Neural progenitor cell (in vitro differentiated cells): ENCODE results near the gene CBFB. TPM values are rescaled to one million over a fixed set of nuclear protein-coding genes. Genes with fewer than 3 reads are reported as not detected.
A peak's percentile ranks its signal among the peaks of the same experiment; 100 is the strongest.

Source experiments
- DNase-seq: peaks from one replicate; pipeline ENCODE4 v3.0.0-alpha.2; 2016; ENCODE audit warnings: low spot score
- H2AFZ ChIP-seq: fragments of 200-600 bp; sonication (generic); replicated peaks from 2 replicates; pipeline ENCODE4 v1.6.1; 2016; ENCODE audit warnings: antibody characterized with exemption
- H3F3A ChIP-seq: fragments of 200-600 bp; sonication (generic); 2 replicates; pipeline ENCODE4 v1.6.1; 2016; ENCODE audit warnings: antibody characterized with exemption, low read depth
- H3K27ac ChIP-seq: fragments of 200-600 bp; sonication (generic); 2 replicates; pipeline ENCODE4 v1.5.1; 2016; ENCODE audit warnings: mild to moderate bottlenecking
- H3K27me3 ChIP-seq: fragments of 200-600 bp; sonication (generic); 2 replicates; pipeline ENCODE4 v1.6.1; 2016; ENCODE audit warnings: mild to moderate bottlenecking, moderate library complexity
- H3K36me3 ChIP-seq: fragments of 200-600 bp; sonication (generic); 2 replicates; pipeline ENCODE4 v1.5.1; 2016
- H3K4me1 ChIP-seq: fragments of 200-600 bp; sonication (generic); 2 replicates; pipeline ENCODE4 v1.6.1; 2016; ENCODE audit warnings: mixed run types
- H3K4me2 ChIP-seq: fragments of 200-600 bp; sonication (generic); 2 replicates; pipeline ENCODE4 v1.6.1; 2016
- H3K4me3 ChIP-seq: fragments of 200-600 bp; sonication (generic); 2 replicates; pipeline ENCODE4 v1.5.1; 2016
- H3K79me2 ChIP-seq: fragments of 200-600 bp; sonication (generic); 2 replicates; pipeline ENCODE4 v1.6.1; 2016; ENCODE audit warnings: low read depth
- H3K9ac ChIP-seq: fragments of 200-600 bp; sonication (generic); 2 replicates; pipeline ENCODE4 v1.6.1; 2016
- H3K9me3 ChIP-seq: fragments of 200-600 bp; sonication (generic); 2 replicates; pipeline ENCODE4 v1.5.1; 2016; ENCODE audit warnings: low read depth
- H4K20me1 ChIP-seq: fragments of 200-600 bp; sonication (generic); 2 replicates; pipeline ENCODE4 v1.6.1; 2016; ENCODE audit warnings: low read depth
- H3K27ac Mint-ChIP-seq: 3 replicates; pipeline ENCODE4 v1.8.0; 2021; ENCODE audit warnings: mixed read lengths
- H3K27me3 Mint-ChIP-seq: 2 replicates; pipeline ENCODE4 v1.8.0; 2022; ENCODE audit warnings: low read depth, mild to moderate bottlenecking, inconsistent platforms, moderate library complexity, mixed read lengths; ENCODE audit not compliant: insufficient read depth
- H3K36me3 Mint-ChIP-seq: 3 replicates; pipeline ENCODE4 v1.8.0; 2021; ENCODE audit warnings: mixed read lengths
- H3K4me1 Mint-ChIP-seq: 3 replicates; pipeline ENCODE4 v1.8.0; 2021; ENCODE audit warnings: mixed read lengths
- H3K4me3 Mint-ChIP-seq: 3 replicates; pipeline ENCODE4 v1.8.0; 2021; ENCODE audit warnings: mild to moderate bottlenecking, moderate library complexity, mixed read lengths
- H3K9me3 Mint-ChIP-seq: 3 replicates; pipeline ENCODE4 v1.8.0; 2020; ENCODE audit warnings: mixed read lengths
- EZH2 ChIP-seq: fragments of 200-600 bp; sonication (generic); IDR thresholded peaks from 2 replicates; pipeline ENCODE4 v1.6.1; 2017; ENCODE audit warnings: antibody characterized with exemption, mild to moderate bottlenecking, moderate library complexity
- EZH2phosphoT487 ChIP-seq: fragments of 200-600 bp; sonication (generic); IDR thresholded peaks from 2 replicates; pipeline ENCODE4 v1.6.1; 2017; ENCODE audit warnings: antibody characterized with exemption
- total RNA-seq: library from RNA; depleted of rRNA; stranded (reverse); fragments of >200 nt; gene quantifications from 2 replicates; pipeline ENCODE4 v1.2.3, GENCODE V29; 2015; ENCODE audit warnings: low replicate concordance
- TF ChIP-seq, protein P1 (sequence below): fragments of 200-600 bp; sonication (generic); IDR thresholded peaks from 2 replicates; pipeline ENCODE4 v1.5.1; 2017; ENCODE audit warnings: antibody characterized with exemption, mild to moderate bottlenecking

Gene CBFB
- total RNA-seq, 1 donor from 2014 or later, result 95.5 TPM

DNA sequence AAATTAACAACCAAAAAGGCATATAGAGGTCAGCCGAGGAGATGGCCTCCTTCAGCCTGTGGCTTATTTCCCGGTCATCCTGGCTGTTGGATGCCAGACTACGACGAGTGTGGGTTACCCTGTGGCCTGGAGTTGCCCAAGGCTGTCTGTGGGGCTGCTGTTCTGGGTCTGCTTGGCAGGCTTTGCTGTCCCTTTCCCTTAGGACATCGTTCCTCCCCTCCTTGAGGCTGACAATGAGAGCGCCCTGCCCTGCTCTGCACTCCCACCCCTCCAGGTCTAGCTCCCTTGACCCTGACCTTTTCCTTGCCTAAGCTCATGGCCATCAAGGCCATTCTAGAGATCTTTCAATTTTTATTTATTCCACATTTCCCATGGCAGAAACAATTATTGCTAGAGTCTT lies 1.9 kb upstream of the CBFB start:
- peaks cover 18% of the 10 kb centered on the region for H4K20me1 ChIP-seq
- Mint-ChIP-seq H3K9me3 (no peaks in the 10 kb centered on the region), H3K36me3 (peaks cover 6% of the 10 kb centered on the region), H3K4me3 (peak overlapping the region; percentile 64), H3K4me1 (peaks cover 19% of the 10 kb centered on the region), H3K27me3 (peaks cover 7% of the 10 kb centered on the region), H3K27ac (no peak overlapping the region)
- no peak overlapping the region for H2AFZ ChIP-seq
- H3K9ac ChIP-seq, result no peak overlapping the region
- H3K27me3 ChIP-seq, result peaks cover 7% of the 10 kb centered on the region
- TF ChIP-seq, protein P1, sequence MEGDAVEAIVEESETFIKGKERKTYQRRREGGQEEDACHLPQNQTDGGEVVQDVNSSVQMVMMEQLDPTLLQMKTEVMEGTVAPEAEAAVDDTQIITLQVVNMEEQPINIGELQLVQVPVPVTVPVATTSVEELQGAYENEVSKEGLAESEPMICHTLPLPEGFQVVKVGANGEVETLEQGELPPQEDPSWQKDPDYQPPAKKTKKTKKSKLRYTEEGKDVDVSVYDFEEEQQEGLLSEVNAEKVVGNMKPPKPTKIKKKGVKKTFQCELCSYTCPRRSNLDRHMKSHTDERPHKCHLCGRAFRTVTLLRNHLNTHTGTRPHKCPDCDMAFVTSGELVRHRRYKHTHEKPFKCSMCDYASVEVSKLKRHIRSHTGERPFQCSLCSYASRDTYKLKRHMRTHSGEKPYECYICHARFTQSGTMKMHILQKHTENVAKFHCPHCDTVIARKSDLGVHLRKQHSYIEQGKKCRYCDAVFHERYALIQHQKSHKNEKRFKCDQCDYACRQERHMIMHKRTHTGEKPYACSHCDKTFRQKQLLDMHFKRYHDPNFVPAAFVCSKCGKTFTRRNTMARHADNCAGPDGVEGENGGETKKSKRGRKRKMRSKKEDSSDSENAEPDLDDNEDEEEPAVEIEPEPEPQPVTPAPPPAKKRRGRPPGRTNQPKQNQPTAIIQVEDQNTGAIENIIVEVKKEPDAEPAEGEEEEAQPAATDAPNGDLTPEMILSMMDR, result no peak
- no peaks in the 10 kb centered on the region for H3K36me3 ChIP-seq
- peaks cover 11% of the 10 kb centered on the region for H3F3A ChIP-seq
- H3K4me3 ChIP-seq, result no peak overlapping the region
- H3K4me2 ChIP-seq, result no peak overlapping the region
- H3K4me1 ChIP-seq, result peaks cover 9% of the 10 kb centered on the region
- peaks cover 30% of the 10 kb centered on the region for H3K79me2 ChIP-seq
- no peak overlapping the region for H3K27ac ChIP-seq
- no peaks in the 10 kb centered on the region for H3K9me3 ChIP-seq
- DNase-seq, result no peak

DNA sequence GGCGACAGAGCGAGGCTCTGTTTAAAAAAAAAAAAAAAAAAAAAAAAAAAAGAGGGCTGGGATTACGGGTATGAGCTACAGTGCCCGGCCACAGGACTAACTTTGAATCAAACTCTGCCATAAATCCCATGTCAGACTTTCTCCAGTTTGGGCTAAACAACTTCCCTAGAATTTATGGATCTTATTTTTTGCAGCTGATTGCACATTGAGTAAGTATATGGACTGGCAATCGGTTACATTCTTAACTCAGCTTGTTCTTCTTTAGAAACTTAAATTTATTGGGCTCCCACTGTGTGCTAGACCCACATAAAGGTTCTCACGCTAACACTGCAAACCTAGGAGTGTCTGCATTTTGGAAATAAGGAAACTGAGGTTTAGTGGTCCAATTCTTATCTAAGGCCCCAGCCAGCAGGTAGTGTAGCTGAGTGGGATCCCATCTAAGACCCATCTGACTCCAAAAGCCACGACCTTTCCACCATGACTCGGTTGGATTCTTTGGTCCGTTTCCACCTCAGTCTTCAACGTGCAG lies 718 bp upstream of the CBFB start:
- H3K9ac ChIP-seq, result no peak overlapping the region
- peaks cover 9% of the 10 kb centered on the region for H3K4me1 ChIP-seq
- H3K9me3 ChIP-seq, result no peaks in the 10 kb centered on the region
- H2AFZ ChIP-seq, result peak overlapping the region; percentile 99
- Mint-ChIP-seq H3K9me3 (no peaks in the 10 kb centered on the region), H3K36me3 (peaks cover 14% of the 10 kb centered on the region), H3K27me3 (peaks cover 7% of the 10 kb centered on the region), H3K4me1 (peaks cover 21% of the 10 kb centered on the region), H3K4me3 (peak overlapping the region; percentile 82), H3K27ac (peak overlapping the region; percentile 11)
- DNase-seq, result no peak
- H3K4me2 ChIP-seq, result peak overlapping the region; percentile 85
- peaks cover 11% of the 10 kb centered on the region for H3F3A ChIP-seq
- peaks cover 42% of the 10 kb centered on the region for H3K79me2 ChIP-seq
- TF ChIP-seq EZH2 (no peak), EZH2phosphoT487 (no peak)
- TF ChIP-seq, protein P1, result no peak
- peak overlapping the region; percentile 90 for H3K4me3 ChIP-seq
- no peaks in the 10 kb centered on the region for H3K36me3 ChIP-seq
- peaks cover 21% of the 10 kb centered on the region for H4K20me1 ChIP-seq
- no peak overlapping the region for H3K27ac ChIP-seq
- H3K27me3 ChIP-seq, result peaks cover 7% of the 10 kb centered on the region

GRCh38 chr16:67029254-67030096 lies 526 bp downstream of the CBFB start:
- peak overlapping the region; percentile 86 for H2AFZ ChIP-seq

More at GRCh38 chr16:67029254-67030096, 526 bp downstream of the CBFB start:
- peaks cover 15% of the 10 kb centered on the region for H3K36me3 Mint-ChIP-seq
- Histone ChIP-seq H3K27ac (no peak overlapping the region), H3K4me2 (peak overlapping the region; percentile 81), H3K4me3 (peak overlapping the region; percentile 90), H3K79me2 (peaks cover 53% of the 10 kb centered on the region), H3K9me3 (no peaks in the 10 kb centered on the region), H3F3A (peaks cover 11% of the 10 kb centered on the region), H3K4me1 (peaks cover 9% of the 10 kb centered on the region), H3K36me3 (no peaks in the 10 kb centered on the region), H3K9ac (peak overlapping the region; percentile 75), H3K27me3 (peaks cover 7% of the 10 kb centered on the region), H4K20me1 (peaks cover 31% of the 10 kb centered on the region)
- peaks cover 2% of the 10 kb centered on the region for H3K27me3 Mint-ChIP-seq
- TF ChIP-seq, protein P1, result no peak
- TF ChIP-seq EZH2phosphoT487 (peak; percentile 42), EZH2 (peak; percentile 52)
- peaks cover 21% of the 10 kb centered on the region for H3K4me1 Mint-ChIP-seq
- peak; percentile 68 for DNase-seq
- no peaks in the 10 kb centered on the region for H3K9me3 Mint-ChIP-seq
- H3K4me3 Mint-ChIP-seq, result peak overlapping the region; percentile 94
- peak overlapping the region; percentile 83 for H3K27ac Mint-ChIP-seq
